Measurements from ENCODE around the gene IL17RE.

The IL17RE gene

GRCh38 chr3:9965200-9965875 lies 62.7 kb downstream of the IL17RE start:
- DNase-seq, result no peak

Data from right forelimb (tissue), 1 donor.